NCI-H69 (cell line): ENCODE data around the gene COL5A3.
"Not testable (repeated sequence)": the region's sequence is repeated elsewhere in the genome, so short reads cannot be mapped to it uniquely, and the experiment has no call there.

Source experiments
- DNase-seq: peaks from one replicate; lab custom pipeline; 2025; lab: John Stamatoyannopoulos, UW

The COL5A3 gene

GRCh38 chr19:10010247-10010691 is at the start of gene COL5A3:
COL5A3 (minus strand) TSS chr19:10010504; CDS start chr19:10010385, 119 bp downstream.
- DNase-seq, result no peak

GRCh38 chr19:10052602-10053360 is 42.5 kb upstream of the COL5A3 start:
- DNase-seq, result no peak

- no peak for DNase-seq
Observed at GRCh38 chr19:10049626-10050025, 39.3 kb upstream of the COL5A3 start.

DNA sequence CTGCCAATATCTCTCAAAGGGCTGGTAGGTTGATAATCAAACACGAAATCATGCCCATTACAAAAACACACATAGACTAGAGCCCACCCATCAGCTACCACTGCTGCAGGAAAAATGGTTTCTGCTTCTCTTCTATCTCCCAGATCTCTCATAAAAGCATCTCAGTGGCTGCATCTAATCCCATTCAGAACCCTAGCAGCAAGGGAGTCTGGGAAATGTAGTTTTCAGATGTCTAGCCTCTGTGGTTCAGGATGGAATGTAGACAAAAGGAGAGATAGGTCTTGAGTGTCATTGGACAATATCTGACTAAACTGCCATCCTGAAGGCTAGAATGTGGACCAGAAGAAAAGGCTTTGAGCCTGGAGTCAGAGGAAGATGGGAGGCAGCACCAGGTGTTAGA is 35.1 kb upstream of the COL5A3 start:
- DNase-seq, result no peak

GRCh38 chr19:10044390-10044789 is 34.1 kb upstream of the COL5A3 start:
- no peak for DNase-seq

DNA sequence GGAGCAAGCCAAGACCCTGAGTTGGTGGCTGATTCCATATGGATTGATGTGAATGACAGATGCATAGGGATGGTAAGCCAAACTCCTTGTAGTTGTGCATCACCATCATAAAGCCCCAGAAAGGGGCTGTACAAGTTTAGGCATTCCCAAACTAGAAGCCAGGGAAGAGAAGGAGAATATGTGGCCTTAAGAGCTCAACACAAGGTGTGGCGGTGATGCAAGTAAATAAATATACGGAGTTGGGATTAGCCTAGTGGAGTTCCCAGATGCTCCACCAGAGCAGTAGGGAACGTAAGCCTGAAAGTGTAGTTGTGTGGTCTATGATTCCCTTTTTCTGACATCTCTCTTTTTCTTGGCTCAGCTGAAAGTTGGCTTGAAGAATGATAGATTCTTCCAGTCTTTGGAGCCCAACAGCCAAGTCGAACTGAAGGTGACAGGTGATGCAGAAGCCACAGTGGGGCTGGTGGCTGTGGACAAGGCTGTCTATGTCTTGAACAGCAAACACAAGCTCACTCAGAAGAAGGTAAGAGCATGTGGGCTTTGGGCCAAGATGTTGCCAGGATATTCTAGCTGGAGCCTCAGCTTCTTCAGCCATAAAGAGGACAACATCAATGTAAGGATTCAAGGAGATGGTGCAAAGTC is 33.1 kb upstream of the COL5A3 start:
- DNase-seq, result no peak

DNA sequence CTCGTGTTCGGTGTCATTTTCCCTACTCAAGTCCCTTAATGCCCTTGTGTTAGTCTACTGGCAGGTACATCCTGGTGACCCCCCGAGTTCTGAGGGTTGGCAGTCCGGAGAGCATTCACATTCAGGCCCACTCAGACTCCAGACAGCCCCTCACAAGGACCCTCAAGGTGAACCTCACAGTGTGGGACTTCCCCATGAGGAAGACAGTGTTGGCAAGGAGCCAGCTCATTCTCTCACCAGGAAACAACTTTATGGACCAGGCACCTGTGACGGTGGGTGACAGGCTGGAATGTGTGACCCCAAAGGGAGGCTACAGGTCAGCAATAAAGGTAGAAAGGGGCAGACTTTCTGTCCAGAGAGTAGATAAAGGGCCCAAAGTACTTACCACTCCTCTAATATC is 27.5 kb upstream of the COL5A3 start:
- DNase-seq, result no peak

GRCh38 chr19:10037367-10037766 is 27.1 kb upstream of the COL5A3 start:
- DNase-seq, result no peak

- DNase-seq, result no peak
Observed at GRCh38 chr19:10036601-10037071, 26.3 kb upstream of the COL5A3 start.

DNA sequence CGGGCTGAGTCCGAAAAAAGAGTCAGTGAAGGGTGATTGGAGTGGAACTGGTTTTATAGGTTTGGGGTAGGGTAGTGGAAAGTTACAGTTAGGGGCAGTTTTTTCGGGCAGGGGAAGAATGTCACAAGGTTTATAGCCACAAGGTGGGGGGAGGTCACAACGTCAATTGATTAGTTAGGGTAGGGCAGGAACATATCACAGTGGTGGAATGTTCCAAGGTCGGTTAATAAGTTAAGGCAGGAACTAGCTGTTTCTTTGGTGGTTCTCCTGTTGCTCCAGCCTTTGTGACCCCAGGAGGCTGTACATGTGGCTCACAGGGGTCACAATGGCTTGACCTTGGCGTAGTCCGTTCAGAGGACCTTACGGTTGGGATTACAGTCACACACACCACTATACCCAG is 23.3 kb upstream of the COL5A3 start:
- no peak for DNase-seq

- peak; percentile 95 for DNase-seq
Observed at GRCh38 chr19:10027158-10027997, 17.1 kb upstream of the COL5A3 start.

GRCh38 chr19:10026744-10027143 is 16.4 kb upstream of the COL5A3 start:
- DNase-seq, result no peak

- DNase-seq, result not testable (repeated sequence)
Observed at GRCh38 chr19:10023096-10023495, 12.8 kb upstream of the COL5A3 start.

DNA sequence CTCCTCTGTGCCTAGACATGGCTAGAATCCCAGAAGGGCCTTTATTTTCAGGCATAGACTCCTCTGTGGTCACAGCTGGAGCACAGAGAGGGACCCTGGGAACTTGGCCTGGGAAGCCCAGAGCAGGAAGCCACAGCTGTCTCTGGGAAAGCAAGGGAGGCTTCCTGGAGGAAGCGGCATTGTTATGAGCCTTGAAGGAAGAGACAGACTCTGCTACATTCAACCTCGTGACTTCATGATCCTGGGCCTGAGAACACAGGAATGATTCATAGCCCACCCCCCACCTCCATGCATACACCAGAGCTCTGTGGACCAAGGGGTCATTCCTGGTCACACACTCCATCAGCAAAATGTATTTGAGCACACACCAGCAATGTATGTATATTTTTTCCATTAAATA is 11.6 kb upstream of the COL5A3 start:
- DNase-seq, result no peak

GRCh38 chr19:10021446-10021845 is 11.1 kb upstream of the COL5A3 start:
- DNase-seq, result no peak

DNA sequence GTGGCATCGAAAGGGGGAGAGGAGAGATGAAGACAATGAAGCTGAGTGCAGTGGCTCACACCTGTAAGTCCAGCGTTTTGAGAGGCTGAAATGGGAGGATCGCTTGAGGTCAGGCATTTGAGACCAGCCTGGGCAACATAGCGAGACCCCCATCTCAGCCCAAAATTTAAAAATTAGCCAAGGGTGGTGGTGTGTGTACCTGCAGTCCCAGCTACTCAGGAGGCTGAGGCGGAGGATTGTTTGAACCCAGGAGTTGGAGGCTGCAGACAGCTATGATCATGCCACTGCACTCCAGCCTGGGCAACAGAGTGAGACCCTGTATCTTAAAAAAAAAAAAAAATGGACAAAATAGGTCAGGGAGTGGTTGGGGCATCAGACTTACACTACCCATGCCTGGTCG is 10.5 kb upstream of the COL5A3 start:
- DNase-seq, result no peak

- no peak for DNase-seq
Observed at GRCh38 chr19:10019246-10019645, 8.9 kb upstream of the COL5A3 start.

DNA sequence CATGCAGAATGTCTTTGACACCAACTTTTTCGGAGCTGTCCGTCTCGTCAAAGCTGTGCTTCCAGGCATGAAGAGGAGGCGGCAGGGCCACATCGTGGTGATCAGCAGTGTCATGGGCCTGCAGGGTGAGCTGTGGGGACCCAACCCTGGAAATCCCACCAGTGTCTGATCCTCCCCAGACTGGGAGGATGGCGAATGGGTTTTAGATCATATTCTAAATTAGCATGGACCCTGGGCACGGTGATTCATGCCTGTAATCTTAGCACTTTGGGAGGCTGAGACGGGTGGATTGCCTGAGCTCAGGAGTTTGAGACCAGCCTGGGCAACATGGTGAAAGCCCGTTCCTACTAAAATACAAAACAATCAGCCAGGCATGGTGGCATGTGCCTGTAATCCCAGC is 8.5 kb upstream of the COL5A3 start:
- no peak for DNase-seq

DNA sequence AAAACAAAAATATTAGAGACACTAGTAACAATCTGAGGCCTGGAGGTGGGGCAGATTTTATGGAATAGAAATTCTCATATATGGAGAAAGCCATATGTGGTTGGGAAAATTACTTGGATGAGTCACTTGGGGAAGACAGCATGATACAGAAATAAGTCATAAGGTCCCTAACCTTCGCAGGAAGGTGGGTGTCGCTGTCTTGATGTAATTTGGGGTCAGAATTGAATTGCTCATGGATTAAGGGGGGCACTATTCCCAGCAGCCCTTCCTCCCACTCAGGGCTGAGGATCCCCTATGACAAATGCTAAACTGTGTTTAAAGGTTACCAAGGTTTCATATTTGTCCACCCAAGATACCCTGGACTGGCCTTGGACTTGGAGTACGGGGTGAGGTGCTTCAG is 8.0 kb upstream of the COL5A3 start:
- no peak for DNase-seq

DNA sequence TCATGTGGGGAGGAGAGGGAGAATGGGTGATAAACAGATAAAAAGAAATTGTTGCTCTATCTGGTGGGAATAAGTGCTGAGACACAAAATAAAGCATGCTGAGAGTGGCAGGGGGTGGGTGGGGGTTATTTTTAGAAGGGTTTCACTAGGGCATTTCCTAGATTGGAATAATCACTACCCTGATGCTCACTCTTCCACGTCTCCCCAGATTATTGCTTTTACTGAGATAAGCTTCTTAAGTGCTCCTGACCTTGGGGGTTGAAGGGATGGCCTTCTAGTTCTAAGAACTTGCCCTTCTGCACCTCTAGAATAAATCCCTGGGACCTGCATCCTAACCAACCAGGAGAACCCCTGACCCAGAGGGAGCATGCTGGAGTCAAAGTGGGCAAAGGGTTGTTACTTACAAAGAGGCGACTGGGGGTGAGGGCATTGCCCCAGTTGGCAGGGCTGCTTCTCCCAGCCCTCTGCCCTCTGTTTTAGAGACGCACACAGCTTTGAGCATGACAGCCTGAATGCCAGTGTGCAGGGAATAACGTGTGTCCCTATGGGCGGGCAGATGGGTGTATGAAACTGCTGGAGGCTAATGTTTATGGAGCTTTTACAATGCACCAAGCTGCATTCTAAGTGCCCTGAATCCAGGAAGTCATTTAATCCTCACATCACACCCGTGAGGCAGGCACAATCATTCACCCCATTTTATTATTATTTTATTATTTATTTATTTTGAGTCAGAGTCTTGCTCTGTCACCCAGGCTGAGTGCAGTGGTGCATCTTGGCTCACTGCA is 3.7 kb upstream of the COL5A3 start:
- DNase-seq, result no peak

DNA sequence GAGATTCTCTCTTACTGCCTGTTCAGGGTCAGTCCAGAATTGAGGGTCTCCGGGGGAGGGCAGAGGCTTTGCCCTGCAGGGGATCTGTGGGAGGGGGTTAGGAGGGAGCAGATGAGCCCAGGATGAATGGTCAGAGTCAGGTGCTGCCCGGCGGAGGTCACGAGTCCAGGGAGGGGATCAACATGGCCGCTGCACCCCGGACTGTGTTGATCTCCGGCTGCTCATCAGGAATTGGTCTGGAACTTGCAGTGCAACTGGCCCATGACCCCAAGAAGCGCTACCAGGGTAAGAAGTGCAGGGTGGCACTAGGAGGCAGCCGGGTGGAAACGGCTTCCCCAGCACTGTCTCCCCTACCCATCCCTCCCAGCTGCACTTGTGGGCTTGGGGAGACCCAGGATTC is 3.0 kb upstream of the COL5A3 start, which contains the start of gene RDH8:
Gene RDH8 (plus strand): TSS at position 168 of the 400 bp plus-strand sequence. CDS start 15 bp downstream, at position 183.
- DNase-seq, result no peak

- no peak for DNase-seq
Observed at GRCh38 chr19:10011974-10012373, 1.7 kb upstream of the COL5A3 start.
